GM18861 (cell line): Measurements from ENCODE around the gene AKIRIN1.
"Not testable (repeated sequence)": the region's sequence is repeated elsewhere in the genome, so short reads cannot be mapped to it uniquely, and the experiment has no call there.

ENCODE experiments used
- ATAC-seq: cut with Tn5 transposase; IDR thresholded peaks from one replicate; pipeline ENCODE4 v1.9.1; 2021; ENCODE audit not compliant: unreplicated experiment

Gene AKIRIN1

DNA sequence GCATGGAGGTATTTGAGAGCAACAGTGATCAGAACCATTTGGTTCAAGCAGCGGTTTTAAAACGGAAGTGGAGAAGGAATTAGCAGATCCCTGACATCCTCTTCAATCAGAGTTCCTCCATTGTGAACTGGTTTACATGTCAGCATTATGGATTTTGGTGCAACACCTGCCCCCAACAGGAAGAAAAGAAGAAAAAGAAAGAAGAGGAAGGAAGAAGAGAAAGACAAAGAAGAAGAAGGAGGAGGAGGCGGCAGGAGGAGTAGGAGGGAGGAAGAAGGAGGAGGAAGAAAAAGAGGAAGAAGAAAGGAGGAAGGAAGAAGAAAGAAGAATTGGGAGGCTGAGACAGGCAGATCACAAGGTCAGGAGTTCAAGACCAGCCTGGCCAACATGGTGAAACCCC lies 52.4 kb downstream of the AKIRIN1 start:
- ATAC-seq: no peak

DNA sequence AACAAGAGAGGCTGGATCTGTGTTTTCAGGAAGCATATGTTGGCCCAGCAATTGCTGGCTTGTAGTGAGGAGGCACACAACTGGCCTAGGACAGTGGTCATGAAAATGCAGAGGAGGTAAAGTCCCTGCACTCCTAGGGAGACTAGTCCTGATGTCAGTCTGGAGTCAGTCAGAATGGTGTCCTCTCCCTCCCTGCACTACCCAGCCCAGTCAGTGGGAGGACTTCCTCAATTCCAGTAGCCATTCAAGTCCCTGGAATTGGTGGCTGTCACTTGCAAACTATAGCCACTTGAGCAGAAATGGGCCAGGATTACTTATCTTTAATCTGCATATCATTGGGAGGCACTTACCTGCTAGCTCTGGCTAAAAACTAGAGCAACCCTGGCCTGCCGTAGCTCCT lies 53.7 kb downstream of the AKIRIN1 start:
- ATAC-seq: no peak

DNA sequence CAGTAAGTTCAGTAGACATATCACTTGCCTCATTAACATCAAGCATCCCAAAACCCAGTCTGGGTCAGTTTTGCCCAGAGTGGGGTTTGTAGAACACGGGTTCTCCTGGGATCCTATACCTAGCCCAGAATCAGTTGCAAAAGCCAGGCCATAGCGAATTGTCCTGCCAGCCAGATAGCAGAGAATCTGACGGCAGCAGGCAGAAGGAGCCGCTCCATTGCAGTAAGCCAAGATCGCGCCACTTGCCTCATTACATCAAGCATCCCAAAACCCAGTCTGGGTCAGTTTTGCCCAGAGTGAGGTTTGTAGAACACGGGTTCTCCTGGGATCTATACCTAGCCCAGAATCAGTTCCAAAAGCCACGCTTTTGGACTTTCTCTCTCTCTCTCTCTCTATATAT lies 54.2 kb downstream of the AKIRIN1 start:
- ATAC-seq: no peak

DNA sequence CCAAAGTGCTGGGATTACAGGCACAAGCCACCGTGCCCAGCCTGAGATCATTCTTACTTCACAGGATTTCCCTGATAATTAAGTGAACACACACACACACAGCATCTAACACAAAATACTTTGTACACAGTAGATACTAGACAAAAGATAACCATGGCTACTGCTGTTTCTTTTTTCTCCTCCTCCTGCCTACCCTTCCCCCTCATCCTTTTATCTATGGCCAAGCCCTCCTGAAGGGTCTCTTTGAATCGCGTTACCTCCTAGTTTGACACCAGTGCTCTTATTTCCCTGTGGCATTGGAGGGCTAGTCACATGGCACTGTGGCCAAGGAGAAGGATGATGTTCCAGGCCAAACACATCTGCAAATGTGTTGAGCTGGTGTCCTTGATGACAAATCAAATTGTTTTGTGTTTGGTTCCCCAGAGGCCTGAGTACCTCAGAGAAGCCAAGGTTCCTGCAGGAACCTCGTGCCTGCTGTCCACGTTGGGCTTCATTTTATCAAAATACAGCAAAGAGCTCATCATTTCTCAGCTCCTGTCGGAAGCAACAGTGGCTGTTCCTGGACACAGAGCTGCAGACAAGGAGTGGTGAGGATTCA lies 55.6 kb downstream of the AKIRIN1 start:
- ATAC-seq: no peak

DNA sequence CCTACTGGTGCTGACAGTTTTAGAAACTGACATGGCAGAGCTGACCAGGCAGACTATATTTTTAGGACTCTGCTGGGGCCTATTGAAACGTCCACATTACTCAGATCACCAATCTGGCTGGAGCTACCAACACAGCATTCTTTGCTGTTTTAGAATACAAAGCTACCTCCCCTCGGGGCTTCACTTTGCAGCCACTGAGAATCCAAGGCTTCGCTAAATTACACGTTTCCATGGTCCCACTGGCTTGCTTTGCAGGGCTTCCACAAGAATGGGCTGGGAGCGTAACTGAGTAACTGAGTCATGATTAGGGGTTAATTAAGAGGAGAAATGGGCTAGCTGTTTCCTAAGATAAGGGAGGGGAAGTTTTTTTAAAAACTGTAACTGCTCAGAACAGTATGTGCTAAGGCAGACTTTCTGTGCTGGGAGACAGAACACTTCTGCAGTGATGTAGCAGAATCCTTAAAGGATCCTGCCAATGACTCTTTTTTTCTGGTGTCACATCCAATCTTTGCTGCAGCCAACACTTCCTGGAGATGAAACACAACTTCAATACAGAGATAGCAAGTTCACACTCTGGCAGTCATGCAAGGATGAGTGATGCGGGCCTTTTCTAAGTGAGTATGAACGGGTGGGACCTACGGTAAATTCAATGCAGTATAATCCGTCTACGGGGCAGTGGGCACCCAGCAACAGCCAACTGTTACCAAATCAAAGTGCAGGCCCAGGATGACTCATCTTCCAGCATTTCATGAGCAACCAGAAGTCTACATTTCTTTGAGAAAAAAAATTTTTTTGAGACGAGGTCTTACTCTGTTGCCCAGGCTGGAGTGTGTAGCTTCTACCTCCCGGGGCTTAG lies 56.5 kb downstream of the AKIRIN1 start:
- ATAC-seq: no peak

DNA sequence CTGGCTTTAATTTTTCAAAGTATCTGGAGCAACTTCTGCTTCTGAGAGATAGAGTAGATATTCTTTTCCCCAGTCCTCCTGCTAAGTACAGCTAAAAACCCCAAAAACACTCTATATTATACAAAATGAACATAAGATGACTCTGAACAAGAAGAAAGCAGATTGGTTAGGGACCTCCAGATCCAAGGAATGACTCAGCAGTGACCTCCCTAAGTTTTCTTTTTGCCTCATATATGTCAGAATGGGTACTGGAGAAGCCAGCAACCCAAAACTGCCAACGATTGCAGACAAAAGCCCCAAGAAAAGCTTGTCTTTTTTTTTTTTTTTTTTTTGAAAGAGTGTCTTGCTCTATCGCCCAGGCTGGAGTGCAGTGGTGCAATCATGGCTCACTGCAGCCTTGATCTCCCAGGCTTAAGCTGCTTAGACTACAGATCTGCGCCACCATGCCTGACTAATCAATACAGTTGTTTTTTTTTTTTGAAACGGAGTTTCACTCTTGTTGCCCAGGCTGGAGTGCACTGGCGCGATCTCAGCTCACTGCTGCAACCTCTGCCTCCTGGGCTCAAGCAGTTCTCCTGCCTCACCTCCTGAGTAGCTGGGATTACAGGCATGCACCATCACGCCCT lies 57.8 kb downstream of the AKIRIN1 start:
- ATAC-seq: no peak

DNA sequence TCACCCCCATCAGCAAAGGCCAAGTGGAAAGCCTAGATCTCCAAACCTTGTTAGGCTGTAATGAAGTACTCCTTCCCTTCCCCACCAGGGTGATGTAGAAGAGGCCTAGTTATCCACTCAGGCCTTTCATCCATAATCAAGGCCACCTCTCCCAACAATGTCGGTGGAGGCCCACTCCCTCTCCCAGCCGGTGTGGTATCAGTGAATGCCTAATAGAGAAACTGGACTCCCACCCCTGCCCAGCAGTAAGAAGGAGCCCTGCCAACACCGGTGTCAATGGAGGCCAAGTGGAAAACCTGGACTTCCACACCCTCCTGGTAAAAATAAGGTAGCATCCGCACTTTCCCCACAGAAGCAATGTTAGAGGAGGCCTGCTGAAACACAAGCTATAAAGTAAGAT lies 58.9 kb downstream of the AKIRIN1 start:
- ATAC-seq: no peak

DNA sequence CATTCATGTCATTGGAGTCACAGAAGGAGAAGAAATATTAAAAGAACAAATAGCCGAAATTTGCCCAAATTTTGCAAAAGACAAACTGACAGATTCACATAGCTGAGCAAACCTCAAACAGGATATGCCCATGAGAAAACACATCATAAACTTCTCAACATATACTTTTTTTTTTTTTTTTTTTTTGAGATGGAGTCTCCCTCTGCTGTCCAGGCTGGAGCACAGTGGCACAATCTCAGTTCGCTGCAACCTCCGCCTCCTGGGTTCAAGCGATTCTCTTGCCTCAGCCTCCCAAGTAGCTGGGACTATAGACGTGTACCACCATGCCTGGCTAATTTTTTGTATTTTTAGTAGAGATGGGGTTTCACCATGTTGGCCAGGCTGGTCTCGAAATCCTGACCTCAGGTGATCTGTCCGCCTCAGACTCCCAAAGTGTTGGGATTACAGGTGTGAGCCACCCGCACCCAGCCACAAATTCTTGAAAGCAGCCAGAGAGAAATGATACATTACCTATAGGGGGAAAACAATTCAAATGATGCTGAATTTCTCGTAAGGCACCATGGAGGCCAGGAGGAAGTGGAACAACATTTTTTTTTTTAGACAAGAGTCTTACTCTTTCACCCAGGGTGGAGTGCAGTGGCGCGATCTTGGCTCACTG lies 60.2 kb downstream of the AKIRIN1 start:
- ATAC-seq: not testable (repeated sequence)

DNA sequence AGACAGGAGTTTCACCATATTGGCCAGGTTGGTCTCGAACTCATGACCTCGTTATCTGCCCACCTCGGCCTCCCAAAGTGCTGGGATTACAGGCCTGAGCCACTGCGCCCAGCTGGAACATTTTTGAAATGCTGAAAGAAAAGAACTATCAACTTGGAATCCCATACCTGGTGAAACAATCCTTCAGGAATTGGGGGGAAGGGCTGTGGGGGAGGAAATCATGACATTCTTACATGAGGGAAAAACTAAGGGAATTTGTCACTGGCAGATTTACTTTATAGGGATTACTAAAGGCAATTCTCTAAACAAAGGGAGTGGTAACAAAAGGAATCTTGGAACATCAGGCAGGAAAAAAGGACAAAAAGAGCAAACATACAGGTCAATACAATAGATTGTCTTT lies 60.9 kb downstream of the AKIRIN1 start:
- ATAC-seq: no peak

DNA sequence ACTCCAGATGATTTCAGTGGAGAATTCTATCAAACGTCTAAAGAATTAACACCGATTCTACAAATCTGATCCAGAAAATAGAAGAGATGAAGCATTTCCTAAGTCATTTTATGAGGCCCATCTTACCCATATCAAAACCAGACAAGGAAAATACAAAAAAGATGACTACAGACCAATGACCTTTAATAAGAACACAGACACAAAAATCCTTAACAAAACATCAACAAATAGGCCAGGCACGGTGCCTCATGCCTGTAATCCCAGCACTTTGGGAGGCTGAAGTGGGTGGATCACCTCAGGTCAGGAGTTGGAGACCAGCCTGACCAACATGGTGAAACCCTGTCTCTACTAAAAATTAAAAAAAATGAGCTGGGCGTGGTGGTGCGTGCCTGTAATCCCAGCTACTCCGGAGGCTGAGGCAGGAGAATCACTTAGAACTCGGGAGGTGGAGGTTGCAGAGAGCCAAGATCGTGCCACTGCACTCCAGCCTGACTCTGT lies 64.2 kb downstream of the AKIRIN1 start:
- ATAC-seq: not testable (repeated sequence)
